ENCODE measurements around the gene EPHA7. TPM values are rescaled to one million over a fixed set of nuclear protein-coding genes. Genes with fewer than 3 reads are reported as not detected.

The EPHA7 gene
- total and polyA plus RNA-seq, 2 donors from 2014 or later: 2.6 to 27.0 TPM

DNA sequence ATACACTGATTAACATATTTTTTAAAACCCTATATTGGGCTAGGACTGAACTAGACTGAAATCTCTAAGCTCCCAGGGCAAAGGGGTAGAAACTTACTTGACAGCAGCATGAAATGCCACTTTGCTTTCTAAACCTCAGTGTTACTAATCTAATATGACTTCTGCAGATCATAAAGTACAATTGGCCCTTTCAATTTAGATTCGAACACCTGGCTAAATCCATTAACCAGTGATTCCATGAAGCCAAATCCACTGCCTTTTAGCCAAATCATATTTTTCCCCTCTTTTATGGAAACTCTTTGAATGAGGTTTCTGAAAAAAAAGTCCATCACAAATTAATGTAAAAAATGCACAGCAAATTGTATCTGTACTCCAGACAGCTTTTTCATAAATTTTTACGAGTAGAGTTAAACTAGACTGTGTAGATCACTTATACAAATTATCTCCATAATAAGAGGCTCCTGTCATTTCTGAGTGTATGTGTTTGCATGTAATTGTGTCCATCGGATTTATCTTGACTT is 25.7 kb downstream of the EPHA7 start:
- Histone ChIP-seq H3K9ac (ENCODE audit: low read length in 3 of 3) (no peak overlapping the region), H3K27ac (ENCODE audit: low read depth in 2 of 2, low read length in 2 of 2) (no peak overlapping the region), H3K9me3 (ENCODE audit: control insufficient read depth in 2 of 3, insufficient read depth in 1 of 3, low read length in 3 of 3) (no peaks in the 10 kb centered on the region), H3K4me1 (ENCODE audit: control insufficient read depth in 2 of 3, insufficient read depth in 2 of 3, low read depth in 1 of 3, low read length in 3 of 3) (peaks cover 0 to 3% (median 0%) of the 10 kb centered on the region in 3 donors), H3K27me3 (ENCODE audit: control insufficient read depth, insufficient read depth, low read length) (no peaks in the 10 kb centered on the region), H3K36me3 (ENCODE audit: control insufficient read depth in 2 of 3, insufficient read depth in 3 of 3, low read length in 3 of 3) (no peaks in the 10 kb centered on the region), H3K4me3 (ENCODE audit: low read length in 3 of 3) (no peak overlapping the region)
- DNase-seq: no peak
- intact Hi-C loops (cut with DNase I): no loop called here
- FAIRE-seq: no peak
- TF ChIP-seq, protein P1, sequence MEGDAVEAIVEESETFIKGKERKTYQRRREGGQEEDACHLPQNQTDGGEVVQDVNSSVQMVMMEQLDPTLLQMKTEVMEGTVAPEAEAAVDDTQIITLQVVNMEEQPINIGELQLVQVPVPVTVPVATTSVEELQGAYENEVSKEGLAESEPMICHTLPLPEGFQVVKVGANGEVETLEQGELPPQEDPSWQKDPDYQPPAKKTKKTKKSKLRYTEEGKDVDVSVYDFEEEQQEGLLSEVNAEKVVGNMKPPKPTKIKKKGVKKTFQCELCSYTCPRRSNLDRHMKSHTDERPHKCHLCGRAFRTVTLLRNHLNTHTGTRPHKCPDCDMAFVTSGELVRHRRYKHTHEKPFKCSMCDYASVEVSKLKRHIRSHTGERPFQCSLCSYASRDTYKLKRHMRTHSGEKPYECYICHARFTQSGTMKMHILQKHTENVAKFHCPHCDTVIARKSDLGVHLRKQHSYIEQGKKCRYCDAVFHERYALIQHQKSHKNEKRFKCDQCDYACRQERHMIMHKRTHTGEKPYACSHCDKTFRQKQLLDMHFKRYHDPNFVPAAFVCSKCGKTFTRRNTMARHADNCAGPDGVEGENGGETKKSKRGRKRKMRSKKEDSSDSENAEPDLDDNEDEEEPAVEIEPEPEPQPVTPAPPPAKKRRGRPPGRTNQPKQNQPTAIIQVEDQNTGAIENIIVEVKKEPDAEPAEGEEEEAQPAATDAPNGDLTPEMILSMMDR (IDR thresholded peaks at IDR 0.05; ENCODE audit: borderline replicate concordance, extremely low read depth, insufficient read depth): no peak

DNA sequence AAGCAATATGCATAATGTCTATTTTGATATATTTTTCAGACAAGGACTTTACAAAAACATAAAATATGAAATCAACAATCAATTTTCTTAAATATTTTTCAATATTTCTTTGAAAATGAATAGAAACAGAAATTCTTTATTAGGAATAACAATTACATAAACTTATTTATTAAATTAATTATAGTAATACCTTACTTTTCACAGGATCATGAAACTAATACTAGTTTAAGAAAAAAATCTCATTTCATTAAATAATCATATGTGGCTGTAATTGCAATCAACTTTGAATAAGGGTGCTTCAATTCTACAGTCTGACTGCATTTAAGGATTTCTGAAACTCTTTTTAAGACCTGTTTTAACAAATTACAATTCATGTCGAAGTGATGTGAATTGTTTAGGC is 26.6 kb downstream of the EPHA7 start:
- intact Hi-C loops (cut with DNase I): no loop called here

DNA sequence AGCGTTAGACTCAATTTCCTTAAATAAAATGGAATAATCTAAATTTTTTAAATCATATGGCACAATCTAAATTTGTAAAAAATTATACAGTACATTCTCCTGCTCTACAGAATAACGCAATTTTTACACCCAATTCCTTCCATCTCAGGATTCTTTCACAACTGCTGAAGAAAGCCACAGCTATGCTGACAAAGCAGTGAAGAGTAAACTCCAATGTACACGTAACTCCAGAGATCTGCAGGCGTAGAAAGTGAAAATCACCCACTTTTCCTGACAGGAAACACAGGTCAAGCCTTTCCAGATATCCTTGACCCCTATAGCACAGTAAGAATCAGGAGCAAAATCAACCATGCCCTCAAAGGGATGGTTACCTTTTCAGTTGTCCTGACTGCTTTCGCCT is 27.4 kb downstream of the EPHA7 start:
- DNase-seq (no peak), FAIRE-seq (no peak)
- TF ChIP-seq, protein P1 (IDR thresholded peaks at IDR 0.05; ENCODE audit: borderline replicate concordance, extremely low read depth, insufficient read depth): no peak
- intact Hi-C loops (cut with DNase I): no loop called here
- Histone ChIP-seq H3K9ac (ENCODE audit: low read length in 3 of 3) (no peak overlapping the region), H3K4me3 (ENCODE audit: low read length in 3 of 3) (peak overlapping the region in 2 of 3 donors; percentile 44 to 60), H3K27ac (ENCODE audit: low read depth in 2 of 2, low read length in 2 of 2) (peak overlapping the region in 1 of 2 donors; percentile 61), H3K4me1 (ENCODE audit: control insufficient read depth in 2 of 3, insufficient read depth in 2 of 3, low read depth in 1 of 3, low read length in 3 of 3) (peaks cover 0 to 3% (median 0%) of the 10 kb centered on the region in 3 donors), H3K36me3 (ENCODE audit: control insufficient read depth in 2 of 3, insufficient read depth in 3 of 3, low read length in 3 of 3) (no peaks in the 10 kb centered on the region), H3K27me3 (ENCODE audit: control insufficient read depth, insufficient read depth, low read length) (no peaks in the 10 kb centered on the region), H3K9me3 (ENCODE audit: control insufficient read depth in 2 of 3, insufficient read depth in 1 of 3, low read length in 3 of 3) (no peaks in the 10 kb centered on the region)

More for the DNA sequence above, 26.6 kb downstream of the EPHA7 start:
- no peak overlapping the region for H3K9ac ChIP-seq (ENCODE audit: low read length in 3 of 3)
- TF ChIP-seq, protein P1 (IDR thresholded peaks at IDR 0.05; ENCODE audit: borderline replicate concordance, extremely low read depth, insufficient read depth): no peak
- no peak overlapping the region for H3K27ac ChIP-seq (ENCODE audit: low read depth in 2 of 2, low read length in 2 of 2)
- H3K36me3 ChIP-seq (ENCODE audit: control insufficient read depth in 2 of 3, insufficient read depth in 3 of 3, low read length in 3 of 3): no peaks in the 10 kb centered on the region
- DNase-seq (no peak), FAIRE-seq (peak; percentile 87)
- H3K9me3 ChIP-seq (ENCODE audit: control insufficient read depth in 2 of 3, insufficient read depth in 1 of 3, low read length in 3 of 3): no peaks in the 10 kb centered on the region
- peaks cover 0 to 3% (median 0%) of the 10 kb centered on the region in 3 donors for H3K4me1 ChIP-seq (ENCODE audit: control insufficient read depth in 2 of 3, insufficient read depth in 2 of 3, low read depth in 1 of 3, low read length in 3 of 3)
- H3K4me3 ChIP-seq (ENCODE audit: low read length in 3 of 3): no peak overlapping the region
- no peaks in the 10 kb centered on the region for H3K27me3 ChIP-seq (ENCODE audit: control insufficient read depth, insufficient read depth, low read length)

DNA sequence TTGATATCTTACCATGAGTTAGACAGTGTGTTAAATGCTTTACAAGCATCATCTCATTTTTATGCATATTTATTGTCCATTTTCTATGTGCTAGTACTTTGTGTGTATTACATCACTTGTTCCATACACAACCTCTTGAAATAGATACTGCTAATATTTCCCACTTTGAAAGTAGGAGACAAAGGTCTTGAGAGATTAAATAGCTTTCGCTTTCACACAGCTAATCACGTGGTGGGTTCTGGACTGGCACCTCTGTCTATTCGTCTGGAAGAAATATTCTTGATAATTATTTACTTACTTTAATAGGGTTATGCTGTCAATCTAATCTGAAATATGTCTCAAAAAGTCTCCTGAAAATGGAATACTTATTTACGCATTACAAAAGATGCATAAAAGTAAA is 30.2 kb downstream of the EPHA7 start:
- Histone ChIP-seq H3K9me3 (ENCODE audit: control insufficient read depth in 2 of 3, insufficient read depth in 1 of 3, low read length in 3 of 3) (no peaks in the 10 kb centered on the region), H3K27me3 (ENCODE audit: control insufficient read depth, insufficient read depth, low read length) (no peaks in the 10 kb centered on the region), H3K4me3 (ENCODE audit: low read length in 3 of 3) (no peak overlapping the region), H3K4me1 (ENCODE audit: control insufficient read depth in 2 of 3, insufficient read depth in 2 of 3, low read depth in 1 of 3, low read length in 3 of 3) (peaks cover 0 to 3% (median 0%) of the 10 kb centered on the region in 3 donors), H3K36me3 (ENCODE audit: control insufficient read depth in 2 of 3, insufficient read depth in 3 of 3, low read length in 3 of 3) (no peaks in the 10 kb centered on the region), H3K9ac (ENCODE audit: low read length in 3 of 3) (no peak overlapping the region), H3K27ac (ENCODE audit: low read depth in 2 of 2, low read length in 2 of 2) (no peak overlapping the region)
- intact Hi-C loops (cut with DNase I): no loop called here
- DNase-seq: no peak
- no peak for FAIRE-seq
- TF ChIP-seq, protein P1 (IDR thresholded peaks at IDR 0.05; ENCODE audit: borderline replicate concordance, extremely low read depth, insufficient read depth): no peak
